Endodermal cell (in vitro differentiated cells): Measurements from ENCODE around the gene VTN. TPM values are rescaled to one million over a fixed set of nuclear protein-coding genes. Genes with fewer than 3 reads are reported as not detected.

Experiments
- DNase-seq: peaks from one replicate; pipeline ENCODE4 v3.0.0-alpha.2; 2017
- H3K27ac ChIP-seq: 2 replicates; pipeline ENCODE4 v1.5.1; 2013; ENCODE audit warnings: mild to moderate bottlenecking, low read depth, low read length, moderate library complexity
- H3K27me3 ChIP-seq: 2 replicates; pipeline ENCODE4 v1.6.1; 2013; ENCODE audit warnings: mild to moderate bottlenecking, low read length, moderate library complexity; ENCODE audit not compliant: insufficient read depth, control insufficient read depth, poor library complexity, severe bottlenecking
- H3K36me3 ChIP-seq: 2 replicates; pipeline ENCODE4 v1.7.0; 2013; ENCODE audit warnings: mild to moderate bottlenecking, low read length, moderate library complexity; ENCODE audit not compliant: control insufficient read depth, insufficient read depth
- H3K4me1 ChIP-seq: one replicate; pipeline ENCODE4 v1.7.0; 2013; ENCODE audit warnings: low read length; ENCODE audit not compliant: control insufficient read depth, insufficient read depth
- H3K4me3 ChIP-seq: 2 replicates; pipeline ENCODE4 v1.5.1; 2013; ENCODE audit warnings: mild to moderate bottlenecking, low read length, moderate library complexity
- H3K9ac ChIP-seq: 2 replicates; pipeline ENCODE4 v1.6.1; 2013; ENCODE audit warnings: mild to moderate bottlenecking, low read length, moderate library complexity; ENCODE audit not compliant: poor library complexity, severe bottlenecking; ENCODE audit errors: extremely low read depth
- H3K9me3 ChIP-seq: 2 replicates; pipeline ENCODE4 v1.6.1; 2013; ENCODE audit warnings: mild to moderate bottlenecking, low read length, moderate library complexity; ENCODE audit not compliant: control insufficient read depth
- H3K27ac Mint-ChIP-seq: 2 replicates; pipeline ENCODE4 v1.8.0; 2020; ENCODE audit warnings: mixed read lengths
- H3K27me3 Mint-ChIP-seq: 2 replicates; pipeline ENCODE4 v1.8.0; 2021; ENCODE audit warnings: mild to moderate bottlenecking, mixed read lengths; ENCODE audit not compliant: insufficient read depth
- H3K36me3 Mint-ChIP-seq: 2 replicates; pipeline ENCODE4 v1.8.0; 2020; ENCODE audit warnings: low read depth, mixed read lengths
- H3K4me1 Mint-ChIP-seq: 2 replicates; pipeline ENCODE4 v1.8.0; 2020; ENCODE audit warnings: mixed read lengths
- H3K4me3 Mint-ChIP-seq: 2 replicates; pipeline ENCODE4 v1.8.0; 2020; ENCODE audit warnings: mild to moderate bottlenecking, moderate library complexity, mixed read lengths
- H3K9me3 Mint-ChIP-seq: 2 replicates; pipeline ENCODE4 v1.8.0; 2020; ENCODE audit warnings: mild to moderate bottlenecking, mixed read lengths
- CTCF ChIP-seq: fragments of 200-600 bp; sonication (generic); conservative IDR thresholded peaks from 2 replicates; pipeline ENCODE4 v1.5.0; 2021; ENCODE audit warnings: antibody characterized with exemption, mild to moderate bottlenecking
- WGBS, 2 experiments: methylation state at CpG; one replicate each; pipeline versions ENCODE4 v1.1.5 to v1.1.7; 2013; ENCODE audit warnings: missing lambda C conversion rate in 2 of 2, mixed read lengths in 1 of 2; ENCODE audit not compliant: insufficient coverage in 1 of 2, insufficient read length in 1 of 2; 5-methylcytosine and 5-hydroxymethylcytosine counted together
- total RNA-seq, 2 donors: library from RNA; stranded (reverse); fragmentation: NEBNext Ultra II Directional in 1 of 2; extraction: Animal tissue kit (Norgen Biotek cat#: 25700) in 1 of 2; gene quantifications; 2 replicates in 1 of 2; 3 replicates in 1 of 2; pipeline ENCODE4 v1.2.1, GENCODE V29; 2021

The VTN gene
- total RNA-seq, 2 donors from 2014 or later, result 2.5 to 6.7 TPM

GRCh38 chr17:28396635-28397239 is 26.6 kb upstream of the VTN start:
- no peak for TF ChIP-seq CTCF
- H3K4me3 ChIP-seq, result no peak overlapping the region
- no peaks in the 10 kb centered on the region for H3K9me3 Mint-ChIP-seq
- peaks cover 15% of the 10 kb centered on the region for H3K4me1 Mint-ChIP-seq
- peak; percentile 59 for DNase-seq
- no peaks in the 10 kb centered on the region for H3K9me3 ChIP-seq
- H3K36me3 Mint-ChIP-seq, result peaks cover 6% of the 10 kb centered on the region
- H3K27ac Mint-ChIP-seq, result no peak overlapping the region
- H3K27me3 Mint-ChIP-seq, result no peaks in the 10 kb centered on the region
- H3K4me3 Mint-ChIP-seq, result no peak overlapping the region
- 72 to 75% methylated on average over 4 to 6 of the region's 6 CpGs for WGBS, 2 experiments
- no peaks in the 10 kb centered on the region for H3K4me1 ChIP-seq
- no peak overlapping the region for H3K27ac ChIP-seq
- H3K27me3 ChIP-seq, result no peaks in the 10 kb centered on the region
- H3K36me3 ChIP-seq, result no peaks in the 10 kb centered on the region
- no peak overlapping the region for H3K9ac ChIP-seq

GRCh38 chr17:28395968-28396367 is 25.9 kb upstream of the VTN start:
- H3K4me1 Mint-ChIP-seq, result peaks cover 15% of the 10 kb centered on the region
- H3K4me3 Mint-ChIP-seq, result no peak overlapping the region
- peak; percentile 47 for DNase-seq
- Histone ChIP-seq H3K27ac (no peak overlapping the region), H3K4me3 (no peak overlapping the region), H3K9me3 (no peaks in the 10 kb centered on the region), H3K27me3 (no peaks in the 10 kb centered on the region), H3K4me1 (no peaks in the 10 kb centered on the region), H3K36me3 (no peaks in the 10 kb centered on the region), H3K9ac (no peak overlapping the region)
- H3K27me3 Mint-ChIP-seq, result no peaks in the 10 kb centered on the region
- no peaks in the 10 kb centered on the region for H3K9me3 Mint-ChIP-seq
- WGBS, 2 experiments, result 90 to 98% methylated on average over 6 of the region's 6 CpGs
- peaks cover 6% of the 10 kb centered on the region for H3K36me3 Mint-ChIP-seq
- H3K27ac Mint-ChIP-seq, result no peak overlapping the region
- no peak for TF ChIP-seq CTCF

- H3K9me3 Mint-ChIP-seq, result no peaks in the 10 kb centered on the region
- Histone ChIP-seq H3K4me1 (no peaks in the 10 kb centered on the region), H3K27me3 (no peaks in the 10 kb centered on the region), H3K27ac (no peak overlapping the region), H3K36me3 (no peaks in the 10 kb centered on the region), H3K9ac (no peak overlapping the region), H3K4me3 (no peak overlapping the region), H3K9me3 (no peaks in the 10 kb centered on the region)
- peaks cover 15% of the 10 kb centered on the region for H3K4me1 Mint-ChIP-seq
- no peak overlapping the region for H3K27ac Mint-ChIP-seq
- H3K27me3 Mint-ChIP-seq, result no peaks in the 10 kb centered on the region
- H3K4me3 Mint-ChIP-seq, result no peak overlapping the region
- DNase-seq, result peak; percentile 50
- 60% methylated on average over 2 of the region's 2 CpGs; no CpG with 5 or more reads in 1 of the 2 experiments for WGBS, 2 experiments
- no peak for TF ChIP-seq CTCF
- peaks cover 6% of the 10 kb centered on the region for H3K36me3 Mint-ChIP-seq
These were observed 25.3 kb upstream of the VTN start for GRCh38 chr17:28395426-28395825.
